Peyer's patch (tissue), 4 donors: Measurements from ENCODE around the gene NEK3. TPM values are rescaled to one million over a fixed set of nuclear protein-coding genes. Genes with fewer than 3 reads are reported as not detected.

Experiments
- DNase-seq, 3 donors: peaks; one replicate each; pipeline ENCODE4 v3.0.0-alpha.2; 2017 to 2019
- H3K27ac ChIP-seq, 4 donors: fragments of 200-600 bp; sonication (generic); one replicate each; pipeline ENCODE4 v1.5.1; 2016 to 2019
- H3K27me3 ChIP-seq, 2 donors: fragments of 200-600 bp; sonication (generic); one replicate each; pipeline ENCODE4 v1.5.1; 2019
- H3K36me3 ChIP-seq, 3 donors: fragments of 200-600 bp; sonication (generic); one replicate each; pipeline ENCODE4 v1.5.1; 2016 to 2019
- H3K4me1 ChIP-seq, 4 donors: fragments of 200-600 bp; sonication (generic); one replicate each; pipeline ENCODE4 v1.5.1; 2016 to 2019
- H3K4me3 ChIP-seq, 4 donors: fragments of 200-600 bp; sonication (generic); 1 replicate in 3 of 4; 2 replicates in 1 of 4; pipeline ENCODE4 v1.5.1; 2016 to 2019; ENCODE audit warnings: mild to moderate bottlenecking in 1 of 4
- H3K9me3 ChIP-seq, 4 donors: fragments of 200-600 bp; sonication (generic); one replicate each; pipeline ENCODE4 v1.5.1; 2016 to 2019; ENCODE audit warnings: mild to moderate bottlenecking in 1 of 4
- CTCF ChIP-seq, 6 experiments: fragments of 450-650 bp in 4 of 6; fragments of 200-600 bp in 2 of 6; sonication (generic) in 1 of 6; IDR thresholded peaks; one replicate each; pipeline ENCODE4 v1.5.1; 2017 to 2019; ENCODE audit warnings: antibody characterized with exemption in 6 of 6, mild to moderate bottlenecking in 3 of 6, moderate library complexity in 1 of 6
- POLR2A ChIP-seq, 2 donors: fragments of 450-650 bp; IDR thresholded peaks; one replicate each; pipeline ENCODE4 v1.5.1; 2017; ENCODE audit warnings: antibody characterized with exemption in 2 of 2, mild to moderate bottlenecking in 2 of 2, moderate library complexity in 2 of 2
- total RNA-seq, 4 donors: library from RNA; depleted of rRNA; stranded (reverse); fragments of >200 nt; gene quantifications; one replicate each; pipeline ENCODE4 v1.1.0, GENCODE V29; 2016

Gene NEK3
- total RNA-seq, 4 donors from 2014 or later: 26.6 to 78.2 (median 36.2) TPM

- no peaks in the 10 kb centered on the region for H3K27me3 ChIP-seq
- peaks cover 0 to 14% (median 5%) of the 10 kb centered on the region in 4 donors for H3K4me1 ChIP-seq
- H3K36me3 ChIP-seq: peaks cover 0 to 25% (median 0%) of the 10 kb centered on the region in 3 donors
- H3K4me3 ChIP-seq: peak overlapping the region; percentile 46 to 83 (median 59)
- peak in 2 of 3 donors; percentile 36 to 81 for DNase-seq
- no peaks in the 10 kb centered on the region for H3K9me3 ChIP-seq
- TF ChIP-seq CTCF (IDR thresholded peaks at IDR 0.05) (peak; percentile 51 to 88 (median 78)), POLR2A (IDR thresholded peaks at IDR 0.05) (no peak)
- H3K27ac ChIP-seq: peak overlapping the region in 1 of 4 donors; percentile 21
Measured at GRCh38 chr13:52127783-52128702, 31.4 kb downstream of the NEK3 start.

GRCh38 chr13:52127378-52127777 lies 32.0 kb downstream of the NEK3 start:
- H3K27ac ChIP-seq: no peak overlapping the region
- peaks cover 0 to 14% (median 5%) of the 10 kb centered on the region in 4 donors for H3K4me1 ChIP-seq
- no peaks in the 10 kb centered on the region for H3K9me3 ChIP-seq
- TF ChIP-seq CTCF (IDR thresholded peaks at IDR 0.05): no peak
- no peak for TF ChIP-seq POLR2A (IDR thresholded peaks at IDR 0.05)
- H3K36me3 ChIP-seq: peaks cover 0 to 18% (median 0%) of the 10 kb centered on the region in 3 donors
- H3K27me3 ChIP-seq: no peaks in the 10 kb centered on the region
- H3K4me3 ChIP-seq: no peak overlapping the region
- DNase-seq: no peak

- no peak for TF ChIP-seq POLR2A (IDR thresholded peaks at IDR 0.05)
- TF ChIP-seq CTCF (IDR thresholded peaks at IDR 0.05): no peak
- no peak overlapping the region for H3K27ac ChIP-seq
- no peak overlapping the region for H3K4me3 ChIP-seq
- peaks cover 0 to under 1% (median 0%) of the 10 kb centered on the region in 3 donors for H3K36me3 ChIP-seq
- H3K4me1 ChIP-seq: peaks cover 0 to 14% (median 5%) of the 10 kb centered on the region in 4 donors
- H3K9me3 ChIP-seq: no peaks in the 10 kb centered on the region
- H3K27me3 ChIP-seq: no peaks in the 10 kb centered on the region
- no peak for DNase-seq
Measured at GRCh38 chr13:52125547-52125946, 33.9 kb downstream of the NEK3 start.

- H3K9me3 ChIP-seq: no peaks in the 10 kb centered on the region
- no peaks in the 10 kb centered on the region for H3K36me3 ChIP-seq
- H3K4me1 ChIP-seq: no peaks in the 10 kb centered on the region
- no peak for DNase-seq
- no peak overlapping the region for H3K4me3 ChIP-seq
- H3K27ac ChIP-seq: no peak overlapping the region
- H3K27me3 ChIP-seq: no peaks in the 10 kb centered on the region
- TF ChIP-seq CTCF (IDR thresholded peaks at IDR 0.05): no peak
- TF ChIP-seq POLR2A (IDR thresholded peaks at IDR 0.05): no peak
Measured at GRCh38 chr13:52118595-52118994, 40.8 kb downstream of the NEK3 start.

- Histone ChIP-seq H3K27me3 (no peaks in the 10 kb centered on the region), H3K4me1 (no peaks in the 10 kb centered on the region), H3K27ac (no peak overlapping the region), H3K36me3 (no peaks in the 10 kb centered on the region), H3K4me3 (no peak overlapping the region), H3K9me3 (no peaks in the 10 kb centered on the region)
- DNase-seq: no peak
- TF ChIP-seq CTCF (IDR thresholded peaks at IDR 0.05) (no peak), POLR2A (IDR thresholded peaks at IDR 0.05) (no peak)
Measured at GRCh38 chr13:52118095-52118494, 41.3 kb downstream of the NEK3 start.
